Common myeloid progenitor, CD34-positive (primary cell): ENCODE data around the gene GLRA2. TPM values are rescaled to one million over a fixed set of nuclear protein-coding genes. Genes with fewer than 3 reads are reported as not detected.
A peak's percentile ranks its signal among the peaks of the same experiment; 100 is the strongest.

ENCODE experiments used
- CTCF ChIA-PET: fragments of 350-600 bp; sonication (Branson Sonifier 250); formaldehyde crosslinking; loops from one replicate; lab custom pipeline; 2021; ENCODE audit warnings: antibody characterized with exemption; lab: Charles Lee
- POLR2A ChIA-PET: fragments of 350-600 bp; sonication (Branson Sonifier 250); formaldehyde crosslinking; loops from one replicate; lab custom pipeline; 2021; ENCODE audit warnings: antibody characterized with exemption; lab: Charles Lee
- DNase-seq, 3 donors: peaks; one replicate each; pipeline versions ENCODE4 v3.0.0 to v3.0.0-alpha.2; 2013
- H3K27ac ChIP-seq, 2 experiments: 1 replicate in 1 of 2; 2 replicates in 1 of 2; pipeline ENCODE4 v1.7.0; 2013; ENCODE audit warnings: inconsistent platforms in 2 of 2, low read length in 2 of 2, mild to moderate bottlenecking in 2 of 2, low read depth in 1 of 2, moderate library complexity in 1 of 2; ENCODE audit not compliant: severe bottlenecking in 2 of 2, insufficient read depth in 1 of 2, poor library complexity in 1 of 2
- H3K27me3 ChIP-seq, 5 experiments: replicated peaks in 2 of 5; 1 replicate in 3 of 5; 2 replicates in 2 of 5; pipeline versions ENCODE4 v1.6.1 to v1.7.0; 2013; ENCODE audit warnings: low read length in 4 of 5, mild to moderate bottlenecking in 2 of 5, moderate library complexity in 2 of 5, inconsistent platforms in 1 of 5; ENCODE audit not compliant: insufficient read depth in 5 of 5, control insufficient read depth in 4 of 5
- H3K36me3 ChIP-seq, 4 experiments: 1 replicate in 2 of 4; 2 replicates in 2 of 4; pipeline versions ENCODE4 v1.6.1 to v1.7.0; 2013; ENCODE audit warnings: low read length in 3 of 4, control low read depth in 1 of 4, mild to moderate bottlenecking in 1 of 4; ENCODE audit not compliant: control insufficient read depth in 4 of 4, insufficient read depth in 4 of 4
- H3K4me1 ChIP-seq, 4 experiments: 1 replicate in 3 of 4; 2 replicates in 1 of 4; pipeline versions ENCODE4 v1.6.1 to v1.7.1; 2013; ENCODE audit warnings: low read length in 3 of 4, mild to moderate bottlenecking in 3 of 4, control low read depth in 1 of 4, inconsistent platforms in 1 of 4, moderate library complexity in 1 of 4; ENCODE audit not compliant: control insufficient read depth in 4 of 4, insufficient read depth in 4 of 4; ENCODE audit errors: control extremely low read depth in 1 of 4
- H3K4me3 ChIP-seq, 7 experiments: 1 replicate in 4 of 7; 2 replicates in 3 of 7; pipeline versions ENCODE4 v1.5.1 to v1.7.0; 2013; ENCODE audit warnings: mild to moderate bottlenecking in 7 of 7, low read length in 6 of 7, moderate library complexity in 6 of 7, inconsistent platforms in 2 of 7, low read depth in 2 of 7, control low read depth in 1 of 7; ENCODE audit not compliant: insufficient read depth in 4 of 7, control insufficient read depth in 1 of 7; ENCODE audit errors: extremely low read depth in 1 of 7
- H3K9me3 ChIP-seq, 5 experiments: 1 replicate in 4 of 5; 2 replicates in 1 of 5; pipeline versions ENCODE4 v1.6.1 to v1.7.1; 2013; ENCODE audit warnings: low read length in 4 of 5, mild to moderate bottlenecking in 2 of 5, inconsistent platforms in 1 of 5, low read depth in 1 of 5, moderate library complexity in 1 of 5; ENCODE audit not compliant: control insufficient read depth in 4 of 5, insufficient read depth in 2 of 5; ENCODE audit errors: control extremely low read depth in 1 of 5
- WGBS: methylation state at CpG from one replicate; pipeline ENCODE4 v1.1.5; 2013; ENCODE audit not compliant: insufficient coverage; 5-methylcytosine and 5-hydroxymethylcytosine counted together
- polyA plus RNA-seq: library from polyadenylated mRNA; unstranded; fragments of 120-200 nt; gene quantifications from one replicate; pipeline ENCODE4 v1.2.1, GENCODE V29; 2013

Gene GLRA2
- polyA plus RNA-seq = not detected

DNA sequence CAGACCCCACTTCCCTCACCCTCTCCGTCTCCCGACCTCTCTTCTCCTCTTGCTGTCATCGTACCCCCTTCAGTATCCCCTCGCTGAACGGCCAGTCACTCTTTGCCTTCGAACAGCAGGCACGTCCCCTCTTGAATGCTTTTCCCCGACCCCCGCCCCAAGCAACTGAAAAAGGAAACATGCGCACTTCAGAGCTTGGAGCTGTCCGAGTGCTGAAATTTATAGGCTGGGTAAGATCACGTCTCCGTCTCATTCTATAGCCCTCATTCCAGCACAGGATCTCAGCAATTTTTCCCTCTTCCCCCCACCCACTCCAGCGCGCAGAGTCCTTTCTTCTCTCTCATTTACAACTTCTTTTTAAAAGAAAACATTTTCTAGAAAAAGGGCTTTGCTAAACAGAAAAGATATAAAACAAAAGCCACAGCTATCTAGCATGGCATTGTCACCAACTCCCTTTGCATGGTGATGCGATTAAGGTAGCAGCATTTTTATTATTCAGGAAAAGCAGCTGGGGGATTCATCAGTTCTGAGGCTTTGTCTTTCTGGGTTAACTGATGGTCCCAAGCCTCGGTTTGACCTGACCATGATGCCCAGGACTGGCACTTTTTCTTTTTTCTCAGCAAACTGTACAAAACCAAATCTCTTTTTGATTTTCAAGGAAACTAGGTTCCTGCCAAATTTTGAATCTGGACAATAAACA lies at the start of gene GLRA2:
TSS of gene GLRA2 (plus strand) at position 247 of the 700 bp plus-strand sequence. CDS start 522 bp downstream, outside the sequence.
- ChIA-PET POLR2A (no interaction called here), CTCF (no interaction called here)

DNA sequence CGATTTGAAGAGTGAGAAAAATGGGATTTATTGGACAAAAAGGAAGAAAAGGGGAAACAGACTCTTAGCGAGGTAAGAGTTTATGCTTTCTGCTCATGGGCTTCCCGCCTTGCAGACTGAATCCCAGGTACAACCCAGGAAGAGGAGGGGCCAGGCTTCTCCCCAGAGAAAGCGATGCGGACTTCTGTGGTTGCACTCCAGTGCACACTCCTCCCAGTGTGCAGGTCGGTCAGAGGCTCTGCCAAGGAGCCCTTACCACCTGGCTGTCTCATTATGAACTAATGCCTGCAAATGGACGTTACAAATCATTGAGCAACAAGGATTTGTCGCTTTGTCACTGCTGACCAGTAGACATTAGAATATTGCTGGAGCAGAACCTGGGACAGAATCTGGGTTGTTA lies 39.9 kb upstream of the GLRA2 start:
- WGBS = 65% methylated on average over 8 of the region's 8 CpGs
- ChIA-PET POLR2A (no interaction called here), CTCF (no interaction called here)
- no peaks in the 10 kb centered on the region for H3K9me3 ChIP-seq
- no peak overlapping the region for H3K4me3 ChIP-seq
- H3K27me3 ChIP-seq = peaks cover 0 to 5% (median 0%) of the 10 kb centered on the region in 5 experiments
- H3K4me1 ChIP-seq = no peaks in the 10 kb centered on the region
- no peaks in the 10 kb centered on the region for H3K36me3 ChIP-seq
- no peak overlapping the region for H3K27ac ChIP-seq
- DNase-seq = no peak

More for the DNA sequence above, at the start of gene GLRA2:
- H3K36me3 ChIP-seq = no peaks in the 10 kb centered on the region
- H3K9me3 ChIP-seq = no peaks in the 10 kb centered on the region
- H3K27me3 ChIP-seq = peaks cover 0 to 5% (median 0%) of the 10 kb centered on the region in 5 experiments
- peak; percentile 8 to 53 (median 52) for DNase-seq
- no peaks in the 10 kb centered on the region for H3K4me1 ChIP-seq
- no peak within 1 kb of the TSS for H3K4me3 ChIP-seq
- 18% methylated on average over 17 of the region's 17 CpGs for WGBS
- H3K27ac ChIP-seq = no peak within 1 kb of the TSS

DNA sequence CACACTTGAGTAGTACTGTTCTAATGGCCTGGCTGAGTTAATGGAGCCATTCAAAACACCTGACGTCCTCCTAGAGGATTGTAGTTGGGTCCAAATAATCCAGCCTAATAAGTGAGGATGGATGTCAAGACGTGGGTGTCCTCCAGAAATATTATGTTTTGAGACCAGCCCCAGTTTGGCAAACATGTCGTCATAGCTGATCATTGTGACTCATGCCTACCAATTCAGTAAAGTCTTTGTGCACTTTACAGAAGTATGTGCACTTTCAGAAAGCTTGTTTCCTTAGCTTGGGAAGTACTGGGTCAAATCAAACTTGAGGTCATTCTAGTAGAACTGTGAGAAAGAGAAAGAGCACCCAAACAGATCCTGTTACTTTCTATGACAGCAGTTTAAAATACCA lies 37.6 kb upstream of the GLRA2 start:
- DNase-seq = no peak
- ChIA-PET CTCF (no interaction called here), POLR2A (no interaction called here)
- no peaks in the 10 kb centered on the region for H3K4me1 ChIP-seq
- H3K27ac ChIP-seq = no peak overlapping the region
- no peak overlapping the region for H3K4me3 ChIP-seq
- 57% methylated on average over 3 of the region's 3 CpGs for WGBS
- no peaks in the 10 kb centered on the region for H3K36me3 ChIP-seq
- H3K27me3 ChIP-seq = peaks cover 0 to 5% (median 0%) of the 10 kb centered on the region in 5 experiments
- no peaks in the 10 kb centered on the region for H3K9me3 ChIP-seq

DNA sequence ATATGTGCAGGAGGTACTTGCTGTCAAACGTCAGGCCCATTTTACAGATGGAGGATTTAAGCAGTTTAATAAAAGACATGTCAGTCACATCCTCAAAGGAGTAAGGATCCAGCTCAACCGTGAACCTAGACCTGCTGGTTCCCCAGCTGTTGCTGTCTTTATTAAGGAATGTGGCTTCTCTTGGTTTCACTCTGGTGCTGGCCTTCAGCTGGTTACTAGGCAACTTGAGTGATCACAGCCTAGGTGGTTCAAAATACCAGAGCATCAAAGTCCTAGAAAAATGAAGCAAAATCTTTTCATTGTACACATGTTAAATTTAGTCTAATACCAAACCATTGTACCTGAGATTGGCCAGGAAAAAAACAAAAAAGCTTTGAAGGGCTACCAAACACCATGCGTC lies 32.7 kb upstream of the GLRA2 start:
- 71% methylated on average over 2 of the region's 3 CpGs for WGBS
- H3K27me3 ChIP-seq = no peaks in the 10 kb centered on the region
- no peaks in the 10 kb centered on the region for H3K36me3 ChIP-seq
- H3K27ac ChIP-seq = peak overlapping the region; percentile 35 to 70
- ChIA-PET CTCF (no interaction called here), POLR2A (no interaction called here)
- peak in 1 of 3 donors; percentile 7 for DNase-seq
- H3K4me3 ChIP-seq = peak overlapping the region in 4 of 7 experiments; percentile 39 to 70 (median 58)
- H3K4me1 ChIP-seq = no peaks in the 10 kb centered on the region
- H3K9me3 ChIP-seq = no peaks in the 10 kb centered on the region

DNA sequence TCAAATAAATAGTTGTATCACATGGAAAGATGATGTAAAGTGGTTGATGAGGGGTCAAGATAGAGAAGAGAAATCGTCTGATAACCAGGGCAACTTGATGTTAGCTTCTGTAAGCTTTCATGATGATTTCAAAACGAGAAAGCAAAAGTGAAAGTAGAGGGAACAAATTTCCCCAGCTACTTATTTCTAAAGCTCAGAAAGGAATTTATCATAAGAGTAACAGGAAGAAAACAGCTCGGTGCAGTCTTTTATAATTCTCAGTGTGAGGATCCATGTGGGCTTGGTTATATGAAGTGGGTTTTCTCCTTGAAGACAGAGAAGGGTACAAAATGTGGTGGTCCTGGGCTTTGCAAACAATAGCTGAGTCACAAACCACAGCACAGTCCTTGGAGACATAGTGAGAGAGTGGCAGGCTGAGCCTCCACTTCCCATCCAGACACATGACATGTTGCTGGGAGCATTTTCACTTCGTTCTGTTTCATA lies 32.1 kb upstream of the GLRA2 start:
- WGBS = 0% methylated on average over 4 of the region's 4 CpGs
- H3K27ac ChIP-seq = peak overlapping the region; percentile 35 to 70
- ChIA-PET CTCF (no interaction called here), POLR2A (no interaction called here)
- no peaks in the 10 kb centered on the region for H3K36me3 ChIP-seq
- no peaks in the 10 kb centered on the region for H3K27me3 ChIP-seq
- DNase-seq = peak; percentile 9 to 55 (median 45)
- H3K4me3 ChIP-seq = peak overlapping the region in 6 of 7 experiments; percentile 39 to 70 (median 51)
- no peaks in the 10 kb centered on the region for H3K4me1 ChIP-seq
- H3K9me3 ChIP-seq = no peaks in the 10 kb centered on the region

DNA sequence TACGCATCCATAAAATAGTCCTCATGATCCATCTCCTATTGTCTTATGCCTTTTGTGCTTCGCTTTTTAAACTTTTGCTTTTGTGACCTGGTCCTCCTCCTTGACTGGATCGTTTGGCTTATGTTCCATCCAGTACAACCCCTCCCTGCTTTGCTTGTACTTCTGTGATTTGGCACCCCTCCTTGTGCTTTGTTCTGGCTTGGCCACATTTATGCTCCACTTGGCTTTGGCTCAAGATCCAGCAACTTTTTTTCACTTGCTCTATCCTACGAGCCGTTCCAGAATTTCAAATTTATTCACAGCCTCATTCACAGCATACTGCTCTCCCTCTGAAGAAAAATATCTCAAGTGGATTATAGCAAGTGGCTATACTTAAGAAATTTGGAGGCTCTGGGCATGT lies 28.0 kb upstream of the GLRA2 start:
- WGBS = 86% methylated on average over 3 of the region's 5 CpGs
- POLR2A ChIA-PET = no interaction called here
- CTCF ChIA-PET = no interaction called here

DNA sequence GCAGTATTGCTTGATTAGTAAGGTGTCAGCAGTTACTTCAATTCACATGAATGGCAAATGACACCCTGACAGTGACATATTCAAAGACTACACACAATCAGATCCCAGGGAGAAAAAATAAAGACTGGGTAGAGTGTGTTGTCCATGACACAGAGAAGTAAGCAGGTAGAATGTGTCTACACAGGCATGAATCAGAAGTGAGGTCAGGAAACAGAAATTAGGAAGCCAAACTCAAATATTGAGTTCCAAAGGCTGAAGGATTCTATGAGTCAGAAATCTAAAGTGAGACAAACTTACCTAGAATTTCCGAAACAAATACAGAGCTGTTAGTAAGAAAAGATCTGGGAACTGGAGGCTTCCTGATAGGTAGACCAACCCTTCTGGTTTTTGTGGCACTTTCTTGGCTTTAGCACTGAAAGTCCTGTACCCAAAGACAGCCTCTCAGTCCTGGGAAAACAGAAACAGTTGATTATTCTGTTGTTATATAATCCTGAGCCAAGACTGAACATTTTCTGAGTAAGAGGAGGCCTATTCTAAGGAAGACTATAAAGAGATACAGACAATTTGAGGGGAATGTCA lies 24.3 kb upstream of the GLRA2 start:
- Histone ChIP-seq H3K27me3 (peaks cover 0 to 3% (median 0%) of the 10 kb centered on the region in 5 experiments), H3K36me3 (no peaks in the 10 kb centered on the region), H3K4me1 (no peaks in the 10 kb centered on the region), H3K9me3 (no peaks in the 10 kb centered on the region), H3K27ac (no peak overlapping the region), H3K4me3 (no peak overlapping the region)
- ChIA-PET POLR2A (no interaction called here), CTCF (no interaction called here)
- DNase-seq = no peak
- WGBS = 100% methylated on average over 1 of the region's 1 CpG

More for the DNA sequence above, 28.0 kb upstream of the GLRA2 start:
- DNase-seq = no peak
- Histone ChIP-seq H3K4me3 (no peak overlapping the region), H3K27ac (no peak overlapping the region), H3K27me3 (no peaks in the 10 kb centered on the region), H3K36me3 (no peaks in the 10 kb centered on the region), H3K9me3 (no peaks in the 10 kb centered on the region), H3K4me1 (no peaks in the 10 kb centered on the region)
